GM23338 (cell line): ENCODE data around the gene GJD2. TPM values are rescaled to one million over a fixed set of nuclear protein-coding genes. Genes with fewer than 3 reads are reported as not detected.

Experiments
- ATAC-seq: fragments of 200-7000 bp; cut with Tn5 transposase; 3 replicates; pipeline ENCODE4 v1.9.1; 2020
- DNase-seq: peaks from one replicate; pipeline ENCODE4 v3.0.0-alpha.2; 2015; ENCODE audit warnings: low spot score
- H2AFZ ChIP-seq: fragments of 200-600 bp; sonication (generic); 2 replicates; pipeline ENCODE4 v1.8.0; 2016; ENCODE audit warnings: antibody characterized with exemption, mild to moderate bottlenecking, moderate library complexity
- H3F3A ChIP-seq: fragments of 200-600 bp; sonication (generic); replicated peaks from 2 replicates; pipeline ENCODE4 v1.8.0; 2017; ENCODE audit warnings: antibody characterized with exemption, mixed run types, low read depth
- H3K27ac ChIP-seq: fragments of 200-600 bp; sonication (generic); 2 replicates; pipeline ENCODE4 v1.6.1; 2016; ENCODE audit warnings: low read depth
- H3K27me3 ChIP-seq: fragments of 200-600 bp; sonication (generic); 2 replicates; pipeline ENCODE4 v1.8.0; 2016; ENCODE audit warnings: mild to moderate bottlenecking, mixed run types, moderate library complexity; ENCODE audit not compliant: insufficient read depth
- H3K36me3 ChIP-seq: fragments of 200-600 bp; sonication (generic); 2 replicates; pipeline ENCODE4 v1.8.0; 2016; ENCODE audit warnings: mild to moderate bottlenecking; ENCODE audit not compliant: insufficient read depth
- H3K4me1 ChIP-seq: fragments of 200-600 bp; sonication (generic); 2 replicates; pipeline ENCODE4 v1.8.0; 2016; ENCODE audit warnings: mild to moderate bottlenecking, moderate library complexity; ENCODE audit not compliant: insufficient read depth
- H3K4me2 ChIP-seq: fragments of 200-600 bp; sonication (generic); 2 replicates; pipeline ENCODE4 v1.7.1; 2017; ENCODE audit warnings: mixed run types
- H3K4me3 ChIP-seq: fragments of 200-600 bp; sonication (generic); 2 replicates; pipeline ENCODE4 v1.6.1; 2016; ENCODE audit warnings: mixed run types
- H3K79me2 ChIP-seq: fragments of 200-600 bp; sonication (generic); replicated peaks from 2 replicates; pipeline ENCODE4 v1.8.0; 2017; ENCODE audit warnings: mild to moderate bottlenecking; ENCODE audit not compliant: insufficient read depth
- H3K9me2 ChIP-seq: fragments of 200-600 bp; sonication (generic); 2 replicates; pipeline ENCODE4 v1.8.0; 2017; ENCODE audit not compliant: insufficient read depth
- H4K20me1 ChIP-seq: fragments of 200-600 bp; sonication (generic); replicated peaks from 2 replicates; pipeline ENCODE4 v1.8.0; 2017; ENCODE audit warnings: mild to moderate bottlenecking; ENCODE audit not compliant: insufficient read depth
- H3K27ac Mint-ChIP-seq: 2 replicates; pipeline ENCODE4 v1.8.0; 2020; ENCODE audit warnings: inconsistent platforms, mild to moderate bottlenecking, moderate library complexity, mixed read lengths
- H3K27me3 Mint-ChIP-seq: 3 replicates; pipeline ENCODE4 v1.8.0; 2022; ENCODE audit warnings: low read depth, mild to moderate bottlenecking, moderate library complexity, mixed read lengths, inconsistent platforms; ENCODE audit not compliant: insufficient read depth, poor library complexity
- H3K36me3 Mint-ChIP-seq: 3 replicates; pipeline ENCODE4 v1.8.0; 2021; ENCODE audit warnings: low read depth, mild to moderate bottlenecking, inconsistent platforms, moderate library complexity, mixed read lengths
- H3K4me1 Mint-ChIP-seq: 3 replicates; pipeline ENCODE4 v1.8.0; 2020; ENCODE audit warnings: mild to moderate bottlenecking, inconsistent platforms, mixed read lengths
- H3K4me3 Mint-ChIP-seq: 3 replicates; pipeline ENCODE4 v1.8.0; 2021; ENCODE audit warnings: moderate library complexity, mild to moderate bottlenecking, inconsistent platforms, mixed read lengths
- H3K9me3 Mint-ChIP-seq: 3 replicates; pipeline ENCODE4 v1.8.0; 2020; ENCODE audit warnings: moderate library complexity, mild to moderate bottlenecking, inconsistent platforms, mixed read lengths
- CREB1 ChIP-seq: fragments of 250-450 bp; sonication (Bioruptor Pico); IDR thresholded peaks from 2 replicates; pipeline ENCODE4 v1.5.0; 2020; ENCODE audit warnings: low read depth, mild to moderate bottlenecking, moderate library complexity
- EZH2 ChIP-seq: fragments of 200-600 bp; sonication (generic); IDR thresholded peaks from one replicate; pipeline ENCODE4 v1.8.0; 2017; ENCODE audit warnings: antibody characterized with exemption, mild to moderate bottlenecking, low read depth; ENCODE audit not compliant: unreplicated experiment
- EZH2phosphoT487 ChIP-seq: fragments of 200-600 bp; sonication (generic); IDR thresholded peaks from one replicate; pipeline ENCODE4 v1.8.1; 2018; ENCODE audit warnings: antibody characterized with exemption; ENCODE audit not compliant: unreplicated experiment
- JUNB ChIP-seq: IDR thresholded peaks from one replicate; pipeline ENCODE4 v1.6.1; 2016; ENCODE audit warnings: antibody characterized with exemption; ENCODE audit not compliant: unreplicated experiment
- NANOG ChIP-seq: IDR thresholded peaks from 2 replicates; pipeline ENCODE4 v1.6.1; 2016; ENCODE audit warnings: antibody characterized with exemption, borderline replicate concordance
- POLR2AphosphoS5 ChIP-seq: IDR thresholded peaks from 2 replicates; pipeline ENCODE4 v1.6.1; 2016; ENCODE audit warnings: antibody characterized with exemption, low read depth
- STAT1 ChIP-seq: IDR thresholded peaks from one replicate; pipeline ENCODE4 v1.6.1; 2016; ENCODE audit warnings: antibody characterized with exemption; ENCODE audit not compliant: unreplicated experiment
- ZNF114 ChIP-seq: fragments of 250-450 bp; sonication (Bioruptor Pico); IDR thresholded peaks from 2 replicates; pipeline ENCODE4 v1.5.0; 2020; ENCODE audit warnings: mild to moderate bottlenecking, moderate library complexity
- ZNF331 ChIP-seq: fragments of 250-450 bp; sonication (Bioruptor Pico); IDR thresholded peaks from 2 replicates; pipeline ENCODE4 v1.5.0; 2020; ENCODE audit warnings: low read depth, mild to moderate bottlenecking, moderate library complexity
- polyA plus RNA-seq: library from polyadenylated mRNA; unstranded; fragments of >200 nt; fragmentation: Nextera tagmentation; extraction: Ambion mirVana; gene quantifications from 2 replicates; pipeline ENCODE4 v1.2.1, GENCODE V29; 2016
- total RNA-seq: library from RNA; depleted of rRNA; stranded (reverse); fragments of >200 nt; shearing (Covaris generic); gene quantifications from 2 replicates; pipeline ENCODE4 v1.2.3, GENCODE V29; 2014
- TF ChIP-seq, protein P1 (sequence below): fragments of 250-450 bp; sonication (Bioruptor Pico); IDR thresholded peaks from 2 replicates; pipeline ENCODE4 v1.5.0; 2020; ENCODE audit warnings: mild to moderate bottlenecking, moderate library complexity
- TF ChIP-seq, protein P2 (sequence below): IDR thresholded peaks from 2 replicates; pipeline ENCODE4 v1.6.1; 2016; ENCODE audit warnings: antibody characterized with exemption
- TF ChIP-seq, protein P3 (sequence below): IDR thresholded peaks from one replicate; pipeline ENCODE4 v1.6.1; 2018; ENCODE audit warnings: antibody characterized with exemption; ENCODE audit not compliant: unreplicated experiment
- TF ChIP-seq, protein P4 (sequence below), 2 experiments: fragments of 200-600 bp in 1 of 2; sonication (generic) in 1 of 2; conservative IDR thresholded peaks; 2 replicates each; pipeline versions ENCODE4 v1.5.1 to v1.6.1; 2016 to 2017; ENCODE audit warnings: antibody characterized with exemption in 2 of 2, low read depth in 2 of 2, mild to moderate bottlenecking in 2 of 2, moderate library complexity in 1 of 2

The GJD2 gene
- total and polyA plus RNA-seq, 2 experiments from 2014 or later: 0.29 to 0.63 TPM

DNA sequence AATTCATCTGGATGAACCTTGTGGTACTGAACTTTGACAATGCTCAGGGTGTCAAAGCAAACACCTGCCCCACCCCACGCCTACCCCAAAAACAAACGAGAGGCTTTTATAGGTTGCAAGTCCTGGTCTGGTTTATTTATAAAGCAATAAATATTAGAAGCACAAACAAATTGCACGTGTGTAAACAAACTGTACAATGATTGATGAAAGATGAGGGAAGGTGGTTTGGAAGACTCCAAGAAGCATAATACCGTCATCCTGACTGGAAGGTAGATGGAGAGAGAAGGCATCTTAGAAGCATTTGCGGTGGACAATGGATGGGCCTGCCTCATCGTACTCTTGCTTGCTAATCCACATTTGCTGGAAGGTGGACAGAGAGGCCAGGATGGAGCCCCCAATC, 35.3 kb upstream of the GJD2 start:
- Histone ChIP-seq H3K27me3 (peaks cover 14% of the 10 kb centered on the region), H3K27ac (no peak overlapping the region), H3K36me3 (peaks cover 9% of the 10 kb centered on the region; the same call in 1 of the 2 replicates), H3K4me3 (no peak overlapping the region), H4K20me1 (no peaks in the 10 kb centered on the region), H3K9me2 (0 out of 2 replicates have a peak, but pooled peaks cover 5% of the 10 kb centered on the region), H3F3A (no peaks in the 10 kb centered on the region), H3K79me2 (no peaks in the 10 kb centered on the region), H3K4me2 (no peak overlapping the region), H2AFZ (no peak overlapping the region), H3K4me1 (no peaks in the 10 kb centered on the region)
- TF ChIP-seq, protein P1, sequence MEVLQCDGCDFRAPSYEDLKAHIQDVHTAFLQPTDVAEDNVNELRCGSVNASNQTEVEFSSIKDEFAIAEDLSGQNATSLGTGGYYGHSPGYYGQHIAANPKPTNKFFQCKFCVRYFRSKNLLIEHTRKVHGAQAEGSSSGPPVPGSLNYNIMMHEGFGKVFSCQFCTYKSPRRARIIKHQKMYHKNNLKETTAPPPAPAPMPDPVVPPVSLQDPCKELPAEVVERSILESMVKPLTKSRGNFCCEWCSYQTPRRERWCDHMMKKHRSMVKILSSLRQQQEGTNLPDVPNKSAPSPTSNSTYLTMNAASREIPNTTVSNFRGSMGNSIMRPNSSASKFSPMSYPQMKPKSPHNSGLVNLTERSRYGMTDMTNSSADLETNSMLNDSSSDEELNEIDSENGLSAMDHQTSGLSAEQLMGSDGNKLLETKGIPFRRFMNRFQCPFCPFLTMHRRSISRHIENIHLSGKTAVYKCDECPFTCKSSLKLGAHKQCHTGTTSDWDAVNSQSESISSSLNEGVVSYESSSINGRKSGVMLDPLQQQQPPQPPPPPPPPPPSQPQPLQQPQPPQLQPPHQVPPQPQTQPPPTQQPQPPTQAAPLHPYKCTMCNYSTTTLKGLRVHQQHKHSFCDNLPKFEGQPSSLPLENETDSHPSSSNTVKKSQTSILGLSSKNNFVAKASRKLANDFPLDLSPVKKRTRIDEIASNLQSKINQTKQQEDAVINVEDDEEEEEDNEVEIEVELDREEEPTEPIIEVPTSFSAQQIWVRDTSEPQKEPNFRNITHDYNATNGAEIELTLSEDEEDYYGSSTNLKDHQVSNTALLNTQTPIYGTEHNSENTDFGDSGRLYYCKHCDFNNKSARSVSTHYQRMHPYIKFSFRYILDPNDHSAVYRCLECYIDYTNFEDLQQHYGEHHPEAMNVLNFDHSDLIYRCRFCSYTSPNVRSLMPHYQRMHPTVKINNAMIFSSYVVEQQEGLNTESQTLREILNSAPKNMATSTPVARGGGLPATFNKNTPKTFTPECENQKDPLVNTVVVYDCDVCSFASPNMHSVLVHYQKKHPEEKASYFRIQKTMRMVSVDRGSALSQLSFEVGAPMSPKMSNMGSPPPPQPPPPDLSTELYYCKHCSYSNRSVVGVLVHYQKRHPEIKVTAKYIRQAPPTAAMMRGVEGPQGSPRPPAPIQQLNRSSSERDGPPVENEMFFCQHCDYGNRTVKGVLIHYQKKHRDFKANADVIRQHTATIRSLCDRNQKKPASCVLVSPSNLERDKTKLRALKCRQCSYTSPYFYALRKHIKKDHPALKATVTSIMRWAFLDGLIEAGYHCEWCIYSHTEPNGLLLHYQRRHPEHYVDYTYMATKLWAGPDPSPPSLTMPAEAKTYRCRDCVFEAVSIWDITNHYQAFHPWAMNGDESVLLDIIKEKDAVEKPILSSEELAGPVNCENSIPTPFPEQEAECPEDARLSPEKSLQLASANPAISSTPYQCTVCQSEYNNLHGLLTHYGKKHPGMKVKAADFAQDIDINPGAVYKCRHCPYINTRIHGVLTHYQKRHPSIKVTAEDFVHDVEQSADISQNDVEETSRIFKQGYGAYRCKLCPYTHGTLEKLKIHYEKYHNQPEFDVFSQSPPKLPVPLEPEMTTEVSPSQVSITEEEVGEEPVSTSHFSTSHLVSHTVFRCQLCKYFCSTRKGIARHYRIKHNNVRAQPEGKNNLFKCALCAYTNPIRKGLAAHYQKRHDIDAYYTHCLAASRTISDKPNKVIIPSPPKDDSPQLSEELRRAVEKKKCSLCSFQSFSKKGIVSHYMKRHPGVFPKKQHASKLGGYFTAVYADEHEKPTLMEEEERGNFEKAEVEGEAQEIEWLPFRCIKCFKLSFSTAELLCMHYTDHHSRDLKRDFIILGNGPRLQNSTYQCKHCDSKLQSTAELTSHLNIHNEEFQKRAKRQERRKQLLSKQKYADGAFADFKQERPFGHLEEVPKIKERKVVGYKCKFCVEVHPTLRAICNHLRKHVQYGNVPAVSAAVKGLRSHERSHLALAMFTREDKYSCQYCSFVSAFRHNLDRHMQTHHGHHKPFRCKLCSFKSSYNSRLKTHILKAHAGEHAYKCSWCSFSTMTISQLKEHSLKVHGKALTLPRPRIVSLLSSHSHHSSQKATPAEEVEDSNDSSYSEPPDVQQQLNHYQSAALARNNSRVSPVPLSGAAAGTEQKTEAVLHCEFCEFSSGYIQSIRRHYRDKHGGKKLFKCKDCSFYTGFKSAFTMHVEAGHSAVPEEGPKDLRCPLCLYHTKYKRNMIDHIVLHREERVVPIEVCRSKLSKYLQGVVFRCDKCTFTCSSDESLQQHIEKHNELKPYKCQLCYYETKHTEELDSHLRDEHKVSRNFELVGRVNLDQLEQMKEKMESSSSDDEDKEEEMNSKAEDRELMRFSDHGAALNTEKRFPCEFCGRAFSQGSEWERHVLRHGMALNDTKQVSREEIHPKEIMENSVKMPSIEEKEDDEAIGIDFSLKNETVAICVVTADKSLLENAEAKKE (CRISPR knock-in tag): no peak
- TF ChIP-seq ZNF114 (CRISPR knock-in tag): no peak
- no peak for TF ChIP-seq EZH2phosphoT487
- TF ChIP-seq JUNB: no peak
- TF ChIP-seq STAT1: no peak
- TF ChIP-seq EZH2: no peak
- TF ChIP-seq, protein P2, sequence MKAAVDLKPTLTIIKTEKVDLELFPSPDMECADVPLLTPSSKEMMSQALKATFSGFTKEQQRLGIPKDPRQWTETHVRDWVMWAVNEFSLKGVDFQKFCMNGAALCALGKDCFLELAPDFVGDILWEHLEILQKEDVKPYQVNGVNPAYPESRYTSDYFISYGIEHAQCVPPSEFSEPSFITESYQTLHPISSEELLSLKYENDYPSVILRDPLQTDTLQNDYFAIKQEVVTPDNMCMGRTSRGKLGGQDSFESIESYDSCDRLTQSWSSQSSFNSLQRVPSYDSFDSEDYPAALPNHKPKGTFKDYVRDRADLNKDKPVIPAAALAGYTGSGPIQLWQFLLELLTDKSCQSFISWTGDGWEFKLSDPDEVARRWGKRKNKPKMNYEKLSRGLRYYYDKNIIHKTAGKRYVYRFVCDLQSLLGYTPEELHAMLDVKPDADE: no peak
- no peak for TF ChIP-seq POLR2AphosphoS5
- TF ChIP-seq CREB1 (CRISPR knock-in tag): no peak
- TF ChIP-seq, protein P3, sequence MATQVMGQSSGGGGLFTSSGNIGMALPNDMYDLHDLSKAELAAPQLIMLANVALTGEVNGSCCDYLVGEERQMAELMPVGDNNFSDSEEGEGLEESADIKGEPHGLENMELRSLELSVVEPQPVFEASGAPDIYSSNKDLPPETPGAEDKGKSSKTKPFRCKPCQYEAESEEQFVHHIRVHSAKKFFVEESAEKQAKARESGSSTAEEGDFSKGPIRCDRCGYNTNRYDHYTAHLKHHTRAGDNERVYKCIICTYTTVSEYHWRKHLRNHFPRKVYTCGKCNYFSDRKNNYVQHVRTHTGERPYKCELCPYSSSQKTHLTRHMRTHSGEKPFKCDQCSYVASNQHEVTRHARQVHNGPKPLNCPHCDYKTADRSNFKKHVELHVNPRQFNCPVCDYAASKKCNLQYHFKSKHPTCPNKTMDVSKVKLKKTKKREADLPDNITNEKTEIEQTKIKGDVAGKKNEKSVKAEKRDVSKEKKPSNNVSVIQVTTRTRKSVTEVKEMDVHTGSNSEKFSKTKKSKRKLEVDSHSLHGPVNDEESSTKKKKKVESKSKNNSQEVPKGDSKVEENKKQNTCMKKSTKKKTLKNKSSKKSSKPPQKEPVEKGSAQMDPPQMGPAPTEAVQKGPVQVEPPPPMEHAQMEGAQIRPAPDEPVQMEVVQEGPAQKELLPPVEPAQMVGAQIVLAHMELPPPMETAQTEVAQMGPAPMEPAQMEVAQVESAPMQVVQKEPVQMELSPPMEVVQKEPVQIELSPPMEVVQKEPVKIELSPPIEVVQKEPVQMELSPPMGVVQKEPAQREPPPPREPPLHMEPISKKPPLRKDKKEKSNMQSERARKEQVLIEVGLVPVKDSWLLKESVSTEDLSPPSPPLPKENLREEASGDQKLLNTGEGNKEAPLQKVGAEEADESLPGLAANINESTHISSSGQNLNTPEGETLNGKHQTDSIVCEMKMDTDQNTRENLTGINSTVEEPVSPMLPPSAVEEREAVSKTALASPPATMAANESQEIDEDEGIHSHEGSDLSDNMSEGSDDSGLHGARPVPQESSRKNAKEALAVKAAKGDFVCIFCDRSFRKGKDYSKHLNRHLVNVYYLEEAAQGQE: no peak
- TF ChIP-seq NANOG: no peak
- TF ChIP-seq ZNF331: no peak
- TF ChIP-seq, protein P4, sequence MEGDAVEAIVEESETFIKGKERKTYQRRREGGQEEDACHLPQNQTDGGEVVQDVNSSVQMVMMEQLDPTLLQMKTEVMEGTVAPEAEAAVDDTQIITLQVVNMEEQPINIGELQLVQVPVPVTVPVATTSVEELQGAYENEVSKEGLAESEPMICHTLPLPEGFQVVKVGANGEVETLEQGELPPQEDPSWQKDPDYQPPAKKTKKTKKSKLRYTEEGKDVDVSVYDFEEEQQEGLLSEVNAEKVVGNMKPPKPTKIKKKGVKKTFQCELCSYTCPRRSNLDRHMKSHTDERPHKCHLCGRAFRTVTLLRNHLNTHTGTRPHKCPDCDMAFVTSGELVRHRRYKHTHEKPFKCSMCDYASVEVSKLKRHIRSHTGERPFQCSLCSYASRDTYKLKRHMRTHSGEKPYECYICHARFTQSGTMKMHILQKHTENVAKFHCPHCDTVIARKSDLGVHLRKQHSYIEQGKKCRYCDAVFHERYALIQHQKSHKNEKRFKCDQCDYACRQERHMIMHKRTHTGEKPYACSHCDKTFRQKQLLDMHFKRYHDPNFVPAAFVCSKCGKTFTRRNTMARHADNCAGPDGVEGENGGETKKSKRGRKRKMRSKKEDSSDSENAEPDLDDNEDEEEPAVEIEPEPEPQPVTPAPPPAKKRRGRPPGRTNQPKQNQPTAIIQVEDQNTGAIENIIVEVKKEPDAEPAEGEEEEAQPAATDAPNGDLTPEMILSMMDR (conservative IDR thresholded peaks at IDR 0.05; ENCODE audit: low read depth in 2 of 2): no peak
- peaks cover 15% of the 10 kb centered on the region for H3K27me3 Mint-ChIP-seq
- DNase-seq: no peak
- H3K4me3 Mint-ChIP-seq: no peak overlapping the region
- no peaks in the 10 kb centered on the region for H3K36me3 Mint-ChIP-seq
- ATAC-seq: no peak
- H3K9me3 Mint-ChIP-seq: no peaks in the 10 kb centered on the region
- peaks cover 5% of the 10 kb centered on the region; the same call in 2 of the 3 replicates for H3K4me1 Mint-ChIP-seq
- no peak overlapping the region for H3K27ac Mint-ChIP-seq
